Stimulated activated memory B cell treated with anti-CD40 and anti-IgM and Interleukin-4, amounts not matched to agents 10 μg/mL and 1 μg/mL and 100 μg/mL, for 72 hours (primary cell): ENCODE results near the gene SDC4.
"Not testable (repeated sequence)": the region's sequence is repeated elsewhere in the genome, so short reads cannot be mapped to it uniquely, and the experiment has no call there.

Experiments used
- ATAC-seq: fragments of 150-1000 bp; cut with Tn5 transposase; 2 replicates; pipeline ENCODE4 v1.10.0; 2021
- H3K27ac Mint-ChIP-seq: one replicate; pipeline ENCODE4 v1.8.0; 2022; ENCODE audit warnings: mild to moderate bottlenecking, mixed read lengths
- H3K27me3 Mint-ChIP-seq: one replicate; pipeline ENCODE4 v1.8.0; 2022; ENCODE audit warnings: mixed read lengths
- H3K36me3 Mint-ChIP-seq: one replicate; pipeline ENCODE4 v1.8.0; 2022; ENCODE audit warnings: mixed read lengths
- H3K4me1 Mint-ChIP-seq: one replicate; pipeline ENCODE4 v1.8.0; 2022; ENCODE audit warnings: mixed read lengths
- H3K4me3 Mint-ChIP-seq: one replicate; pipeline ENCODE4 v1.8.0; 2022; ENCODE audit warnings: mild to moderate bottlenecking, moderate library complexity, mixed read lengths
- H3K9me3 Mint-ChIP-seq: one replicate; pipeline ENCODE4 v1.8.0; 2022; ENCODE audit warnings: mixed read lengths

Gene SDC4

GRCh38 chr20:45354423-45355208 is 6.4 kb upstream of the SDC4 start:
- Mint-ChIP-seq H3K4me3 (no peak overlapping the region), H3K27ac (no peak overlapping the region)
- ATAC-seq, result no peak

DNA sequence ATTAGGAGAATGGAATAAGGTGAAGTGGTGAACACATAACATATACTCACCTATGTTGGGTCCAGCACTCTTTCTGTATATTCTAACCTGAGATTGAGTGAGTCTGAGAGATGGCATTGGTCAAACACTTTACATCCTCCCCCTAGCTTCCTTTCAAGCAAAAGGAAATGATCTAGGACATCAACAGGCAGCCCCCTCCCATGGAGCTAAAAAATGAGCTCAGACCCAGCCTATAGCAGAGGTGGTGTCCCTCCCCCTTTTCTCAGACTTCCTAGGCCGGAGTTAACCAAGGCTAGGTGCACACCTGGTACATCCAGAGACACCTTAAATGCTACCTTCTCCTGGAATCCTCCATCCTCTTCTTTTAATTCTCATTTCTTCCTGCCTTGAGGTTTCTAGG is 5.5 kb upstream of the SDC4 start:
- Mint-ChIP-seq H3K36me3 (no peaks in the 10 kb centered on the region), H3K27me3 (peaks cover 3% of the 10 kb centered on the region), H3K9me3 (no peaks in the 10 kb centered on the region), H3K27ac (no peak overlapping the region), H3K4me1 (peaks cover under 1% of the 10 kb centered on the region), H3K4me3 (no peak overlapping the region)
- no peak for ATAC-seq

More at GRCh38 chr20:45354423-45355208, 6.4 kb upstream of the SDC4 start:
- no peaks in the 10 kb centered on the region for H3K36me3 Mint-ChIP-seq
- no peaks in the 10 kb centered on the region for H3K27me3 Mint-ChIP-seq
- H3K9me3 Mint-ChIP-seq, result no peaks in the 10 kb centered on the region
- no peaks in the 10 kb centered on the region for H3K4me1 Mint-ChIP-seq

- ATAC-seq, result no peak
- H3K27ac Mint-ChIP-seq, result no peak overlapping the region
- no peaks in the 10 kb centered on the region for H3K36me3 Mint-ChIP-seq
- H3K4me1 Mint-ChIP-seq, result peaks cover 11% of the 10 kb centered on the region
- peaks cover 14% of the 10 kb centered on the region for H3K27me3 Mint-ChIP-seq
- no peaks in the 10 kb centered on the region for H3K9me3 Mint-ChIP-seq
- H3K4me3 Mint-ChIP-seq, result no peak overlapping the region
Observed at GRCh38 chr20:45352729-45353128, 4.5 kb upstream of the SDC4 start.

- H3K27ac Mint-ChIP-seq, H3K4me3 Mint-ChIP-seq, ATAC-seq, H3K9me3 Mint-ChIP-seq, H3K36me3 Mint-ChIP-seq: not testable (repeated sequence)
- H3K27me3 Mint-ChIP-seq, result peaks cover 32% of the 10 kb centered on the region
- H3K4me1 Mint-ChIP-seq, result peaks cover 25% of the 10 kb centered on the region
Observed at GRCh38 chr20:45350795-45351194, 2.6 kb upstream of the SDC4 start.

DNA sequence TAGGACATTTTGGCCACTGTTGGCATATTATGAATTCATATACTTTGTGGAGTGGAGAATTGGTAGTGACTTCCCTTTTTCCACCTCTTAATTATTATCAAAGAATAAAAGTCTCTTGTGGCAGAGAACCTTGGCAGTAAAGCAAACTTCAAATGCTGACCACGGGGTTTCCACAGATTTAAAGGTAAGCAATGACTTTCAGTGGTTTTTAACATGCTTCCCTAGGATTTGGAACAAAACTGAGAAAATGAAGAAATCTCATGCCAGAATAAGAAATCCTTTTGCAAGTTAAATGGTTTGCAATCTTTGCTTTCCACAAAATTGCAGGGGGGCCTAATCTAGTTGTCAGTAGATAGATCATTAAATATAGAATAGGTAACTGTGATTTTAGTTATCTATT is 2.0 kb upstream of the SDC4 start:
- no peaks in the 10 kb centered on the region for H3K9me3 Mint-ChIP-seq
- no peak for ATAC-seq
- peaks cover 38% of the 10 kb centered on the region for H3K27me3 Mint-ChIP-seq
- H3K27ac Mint-ChIP-seq, result no peak overlapping the region
- H3K4me3 Mint-ChIP-seq, result no peak overlapping the region
- no peaks in the 10 kb centered on the region for H3K36me3 Mint-ChIP-seq
- peaks cover 26% of the 10 kb centered on the region for H3K4me1 Mint-ChIP-seq

GRCh38 chr20:45347297-45347935 is 808 bp downstream of the SDC4 start:
- Mint-ChIP-seq H3K36me3 (no peaks in the 10 kb centered on the region), H3K27me3 (peaks cover 45% of the 10 kb centered on the region), H3K27ac (no peak overlapping the region), H3K9me3 (no peaks in the 10 kb centered on the region), H3K4me3 (peak overlapping the region; percentile 70), H3K4me1 (peaks cover 31% of the 10 kb centered on the region)
- peak; percentile 13 for ATAC-seq

GRCh38 chr20:45346851-45347250 is 1.4 kb downstream of the SDC4 start:
- Mint-ChIP-seq H3K27me3 (peaks cover 45% of the 10 kb centered on the region), H3K36me3 (no peaks in the 10 kb centered on the region), H3K4me3 (no peak overlapping the region), H3K27ac (no peak overlapping the region), H3K4me1 (peaks cover 31% of the 10 kb centered on the region), H3K9me3 (no peaks in the 10 kb centered on the region)
- no peak for ATAC-seq

GRCh38 chr20:45346291-45346718 is 1.9 kb downstream of the SDC4 start:
- Mint-ChIP-seq H3K27me3 (peaks cover 45% of the 10 kb centered on the region), H3K9me3 (no peaks in the 10 kb centered on the region), H3K4me1 (peaks cover 31% of the 10 kb centered on the region), H3K4me3 (no peak overlapping the region), H3K36me3 (no peaks in the 10 kb centered on the region), H3K27ac (no peak overlapping the region)
- peak; percentile 37 for ATAC-seq

DNA sequence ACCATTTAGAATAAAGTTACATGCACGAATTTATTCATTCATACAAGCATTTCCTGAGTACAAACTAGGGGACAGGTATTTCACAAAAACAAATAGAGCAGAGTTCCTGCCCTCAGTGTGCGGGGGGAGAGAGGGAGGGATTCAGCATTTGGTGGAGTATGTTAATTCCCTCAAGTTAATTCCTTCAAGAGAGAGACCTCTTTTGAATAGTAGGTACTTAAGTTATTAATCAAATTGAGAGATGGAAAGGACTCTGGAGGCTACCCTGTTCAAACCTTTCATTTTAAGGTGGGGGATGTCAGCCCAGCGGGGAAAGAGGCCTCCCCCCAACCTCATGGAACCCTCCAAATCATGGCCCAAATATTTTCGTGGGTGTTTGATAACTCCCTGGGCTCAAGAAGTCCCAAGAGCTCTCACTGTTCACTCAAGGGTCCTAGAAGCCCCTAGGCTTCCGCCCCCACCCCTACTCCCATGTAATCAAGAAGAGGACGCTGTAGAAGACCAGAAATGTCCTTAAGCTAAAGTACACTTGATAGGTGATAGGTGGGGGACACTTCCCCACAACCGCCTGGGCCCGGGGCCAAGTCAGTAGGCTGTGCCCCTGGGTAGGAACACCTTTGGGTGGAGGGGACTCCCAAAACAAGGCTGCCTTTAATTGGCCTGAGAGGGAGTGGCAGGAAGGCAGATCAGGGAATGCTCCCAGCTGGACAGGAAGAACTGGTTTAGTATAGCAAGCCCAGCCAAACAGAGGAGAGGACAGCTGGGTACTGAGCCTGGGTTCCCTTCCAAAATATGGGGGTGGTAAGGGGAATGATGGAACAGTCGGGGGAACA is 2.9 kb downstream of the SDC4 start:
- Mint-ChIP-seq H3K27ac (no peak overlapping the region), H3K9me3 (no peaks in the 10 kb centered on the region), H3K36me3 (no peaks in the 10 kb centered on the region), H3K4me3 (no peak overlapping the region), H3K27me3 (peaks cover 52% of the 10 kb centered on the region), H3K4me1 (peaks cover 31% of the 10 kb centered on the region)
- ATAC-seq, result no peak

GRCh38 chr20:45344168-45344860 is 3.9 kb downstream of the SDC4 start:
- no peaks in the 10 kb centered on the region for H3K36me3 Mint-ChIP-seq

GRCh38 chr20:45343532-45344167 is 4.6 kb downstream of the SDC4 start:
- no peak for ATAC-seq
- Mint-ChIP-seq H3K4me1 (peaks cover 29% of the 10 kb centered on the region), H3K4me3 (no peak overlapping the region), H3K36me3 (no peaks in the 10 kb centered on the region), H3K27me3 (peaks cover 59% of the 10 kb centered on the region), H3K9me3 (no peaks in the 10 kb centered on the region), H3K27ac (no peak overlapping the region)

More at GRCh38 chr20:45344168-45344860, 3.9 kb downstream of the SDC4 start:
- Mint-ChIP-seq H3K4me1 (peaks cover 31% of the 10 kb centered on the region), H3K4me3 (no peak overlapping the region), H3K27ac (no peak overlapping the region), H3K9me3 (no peaks in the 10 kb centered on the region), H3K27me3 (peaks cover 57% of the 10 kb centered on the region)
- no peak for ATAC-seq

- Mint-ChIP-seq H3K27me3 (peaks cover 52% of the 10 kb centered on the region), H3K36me3 (no peaks in the 10 kb centered on the region), H3K27ac (no peak overlapping the region), H3K4me3 (no peak overlapping the region), H3K9me3 (no peaks in the 10 kb centered on the region), H3K4me1 (peaks cover 23% of the 10 kb centered on the region)
- ATAC-seq, result no peak
Observed at GRCh38 chr20:45342855-45343531, 5.2 kb downstream of the SDC4 start.

- H3K36me3 Mint-ChIP-seq, result no peaks in the 10 kb centered on the region
- H3K27me3 Mint-ChIP-seq, result peaks cover 44% of the 10 kb centered on the region
- H3K27ac Mint-ChIP-seq, result no peak overlapping the region
- ATAC-seq, result no peak
- no peaks in the 10 kb centered on the region for H3K9me3 Mint-ChIP-seq
- H3K4me1 Mint-ChIP-seq, result peaks cover 15% of the 10 kb centered on the region
- H3K4me3 Mint-ChIP-seq, result no peak overlapping the region
Observed at GRCh38 chr20:45341939-45342854, 6.0 kb downstream of the SDC4 start.
